GM10266 (cell line): Measurements from ENCODE around the gene RAMAC.
"Not testable (repeated sequence)": the region's sequence is repeated elsewhere in the genome, so short reads cannot be mapped to it uniquely, and the experiment has no call there.

ENCODE experiments used
- DNase-seq: peaks from one replicate; pipeline ENCODE4 v3.0.0; 2012; ENCODE audit errors: extremely low spot score
- TF ChIP-seq, protein P1 (sequence below): IDR thresholded peaks from 2 replicates; pipeline ENCODE4 v1.5.1; 2012; ENCODE audit warnings: mild to moderate bottlenecking, low read depth; ENCODE audit not compliant: control insufficient read depth, insufficient read depth; ENCODE audit errors: missing control alignments

The RAMAC gene

GRCh38 chr15:83012636-83013035 lies 26.6 kb downstream of the RAMAC start:
- TF ChIP-seq, protein P1, sequence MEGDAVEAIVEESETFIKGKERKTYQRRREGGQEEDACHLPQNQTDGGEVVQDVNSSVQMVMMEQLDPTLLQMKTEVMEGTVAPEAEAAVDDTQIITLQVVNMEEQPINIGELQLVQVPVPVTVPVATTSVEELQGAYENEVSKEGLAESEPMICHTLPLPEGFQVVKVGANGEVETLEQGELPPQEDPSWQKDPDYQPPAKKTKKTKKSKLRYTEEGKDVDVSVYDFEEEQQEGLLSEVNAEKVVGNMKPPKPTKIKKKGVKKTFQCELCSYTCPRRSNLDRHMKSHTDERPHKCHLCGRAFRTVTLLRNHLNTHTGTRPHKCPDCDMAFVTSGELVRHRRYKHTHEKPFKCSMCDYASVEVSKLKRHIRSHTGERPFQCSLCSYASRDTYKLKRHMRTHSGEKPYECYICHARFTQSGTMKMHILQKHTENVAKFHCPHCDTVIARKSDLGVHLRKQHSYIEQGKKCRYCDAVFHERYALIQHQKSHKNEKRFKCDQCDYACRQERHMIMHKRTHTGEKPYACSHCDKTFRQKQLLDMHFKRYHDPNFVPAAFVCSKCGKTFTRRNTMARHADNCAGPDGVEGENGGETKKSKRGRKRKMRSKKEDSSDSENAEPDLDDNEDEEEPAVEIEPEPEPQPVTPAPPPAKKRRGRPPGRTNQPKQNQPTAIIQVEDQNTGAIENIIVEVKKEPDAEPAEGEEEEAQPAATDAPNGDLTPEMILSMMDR: no peak
- no peak for DNase-seq

DNA sequence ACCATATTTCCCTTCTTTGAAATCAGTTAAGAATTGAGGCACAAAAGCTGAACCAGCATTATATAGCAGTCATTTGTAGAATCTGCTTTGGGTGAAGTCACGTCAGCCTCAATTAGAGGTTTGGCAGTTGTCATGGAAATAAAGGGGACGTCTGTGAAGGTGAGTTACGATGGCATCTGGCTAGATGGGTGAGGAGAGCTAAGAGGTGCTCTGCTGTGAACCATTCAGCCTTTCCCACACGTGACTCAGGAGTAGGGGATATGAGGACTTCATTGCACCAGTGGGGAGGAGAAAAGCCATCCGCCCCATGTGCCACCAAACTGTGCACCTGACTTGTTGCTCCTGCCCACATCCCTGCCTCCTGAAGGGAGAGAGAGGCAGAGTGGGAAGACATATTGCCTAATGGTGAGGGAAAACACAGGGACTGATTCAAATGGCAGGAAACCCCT lies 28.2 kb downstream of the RAMAC start:
- TF ChIP-seq, protein P1: no peak
- DNase-seq: no peak

GRCh38 chr15:83015361-83015760 lies 29.4 kb downstream of the RAMAC start:
- DNase-seq: no peak
- TF ChIP-seq, protein P1: no peak

- TF ChIP-seq, protein P1: no peak
- DNase-seq: no peak
Observed at GRCh38 chr15:83016906-83017305, 30.9 kb downstream of the RAMAC start.

DNA sequence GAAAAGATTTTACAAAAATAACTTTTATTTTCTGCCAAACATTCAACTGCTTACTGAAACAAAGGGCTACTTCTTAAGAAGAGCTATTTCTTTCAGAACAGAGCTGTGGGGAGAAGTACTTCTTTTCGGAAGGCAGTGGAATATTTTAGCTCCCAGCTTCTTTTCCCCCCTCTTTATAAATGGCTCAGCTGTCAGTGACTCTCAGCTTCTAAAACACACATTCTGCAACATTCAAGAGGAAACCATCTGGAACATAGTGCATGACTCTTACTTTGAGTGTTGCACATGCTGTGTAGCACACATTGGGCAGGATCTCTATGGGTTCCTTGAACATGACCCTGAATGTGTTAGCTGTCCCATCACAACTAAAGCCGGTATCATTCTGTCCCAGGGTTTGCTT lies 32.4 kb downstream of the RAMAC start:
- TF ChIP-seq, protein P1: no peak
- DNase-seq: no peak

GRCh38 chr15:83030021-83030420 lies 44.0 kb downstream of the RAMAC start:
- TF ChIP-seq, protein P1: no peak
- no peak for DNase-seq

- not testable (repeated sequence) for DNase-seq
Observed at GRCh38 chr15:83031234-83031633, 45.2 kb downstream of the RAMAC start.

GRCh38 chr15:83036253-83036652 lies 50.2 kb downstream of the RAMAC start:
- TF ChIP-seq, protein P1: no peak
- no peak for DNase-seq
